Upper lobe of left lung (tissue), 4 donors: Measurements from ENCODE around the gene CTPS1.

Experiments
- CTCF ChIP-seq, 6 experiments: fragments of 450-650 bp in 4 of 6; fragments of 200-600 bp in 2 of 6; sonication (generic) in 2 of 6; IDR thresholded peaks; one replicate each; pipeline ENCODE4 v1.5.1; 2016 to 2019; ENCODE audit warnings: antibody characterized with exemption in 6 of 6
- EP300 ChIP-seq, 4 donors: sonication (generic); formaldehyde crosslinking; IDR thresholded peaks; one replicate each; pipeline ENCODE4 v1.5.1; 2017; ENCODE audit warnings: antibody characterized with exemption in 4 of 4, control low read depth in 2 of 4
- POLR2A ChIP-seq, 4 donors: fragments of 450-650 bp; IDR thresholded peaks; one replicate each; pipeline ENCODE4 v1.5.1; 2016 to 2017; ENCODE audit warnings: antibody characterized with exemption in 4 of 4, mild to moderate bottlenecking in 2 of 4
- POLR2AphosphoS5 ChIP-seq, 2 donors: sonication (generic); formaldehyde crosslinking; IDR thresholded peaks; one replicate each; pipeline ENCODE4 v1.5.1; 2017; ENCODE audit warnings: antibody characterized with exemption in 2 of 2

GRCh38 chr1:41030872-41031616 lies 51.5 kb downstream of the CTPS1 start:
- TF ChIP-seq CTCF (IDR thresholded peaks at IDR 0.05) (no peak), EP300 (IDR thresholded peaks at IDR 0.05) (no peak), POLR2AphosphoS5 (IDR thresholded peaks at IDR 0.05) (no peak), POLR2A (IDR thresholded peaks at IDR 0.05) (no peak)
